Astrocyte of the cerebellum (primary cell): ENCODE data around the gene MGAT5B.
"Not testable (repeated sequence)": the region's sequence is repeated elsewhere in the genome, so short reads cannot be mapped to it uniquely, and the experiment has no call there.

Source experiments
- DNase-seq: peaks from one replicate; pipeline ENCODE4 v3.0.0-alpha.2; 2011; ENCODE audit warnings: low read depth
- H3K4me3 ChIP-seq: 2 replicates; pipeline ENCODE4 v1.5.1; 2011; ENCODE audit warnings: mild to moderate bottlenecking, low read depth, low read length, moderate library complexity
- in situ Hi-C: cut with HindIII; loops from 2 replicates; pipeline ENCODE4 v1.10.0; 2017; ENCODE audit warnings: low sequenced_read_pairs
- TF ChIP-seq, protein P1 (sequence below): IDR thresholded peaks from 2 replicates; pipeline ENCODE4 v1.5.1; 2012; ENCODE audit warnings: low read length, low read depth, moderate library complexity, mild to moderate bottlenecking; ENCODE audit errors: missing control alignments

The MGAT5B gene

DNA sequence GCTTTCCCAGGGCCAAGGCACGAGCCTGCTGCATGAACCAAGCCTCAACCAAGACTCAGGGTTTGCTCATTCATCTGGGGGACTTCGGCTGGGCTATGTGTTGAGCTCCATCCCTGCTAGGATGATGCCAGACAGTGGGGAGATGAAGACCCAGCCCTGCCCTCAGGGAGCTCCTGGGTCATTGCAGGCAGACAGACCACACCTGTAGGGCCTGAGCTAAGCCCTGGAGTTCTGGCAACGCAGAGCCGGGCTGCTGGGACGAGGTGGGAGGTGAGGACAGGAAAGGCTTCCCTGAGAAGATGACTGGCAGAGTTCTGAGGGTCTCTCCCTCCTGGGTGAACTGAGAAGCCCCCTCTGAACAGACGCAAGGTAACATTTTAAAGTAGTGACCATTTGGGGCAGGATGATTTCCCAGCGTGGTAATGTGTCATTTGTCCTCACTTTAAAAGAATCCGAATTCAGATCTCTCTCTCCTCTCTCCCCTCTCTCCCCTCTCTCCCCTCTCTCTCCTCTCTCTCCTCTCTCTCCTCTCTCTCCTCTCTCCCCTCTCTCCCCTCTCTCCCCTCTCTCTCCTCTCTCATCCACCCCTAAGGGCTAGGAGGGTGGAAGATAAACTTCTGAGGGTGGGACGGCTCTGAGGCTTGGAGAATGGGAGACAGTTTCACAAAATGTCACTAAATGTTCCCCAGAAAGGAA is 98.4 kb downstream of the MGAT5B start:
- H3K4me3 ChIP-seq: no peak overlapping the region
- DNase-seq: no peak
- TF ChIP-seq, protein P1, sequence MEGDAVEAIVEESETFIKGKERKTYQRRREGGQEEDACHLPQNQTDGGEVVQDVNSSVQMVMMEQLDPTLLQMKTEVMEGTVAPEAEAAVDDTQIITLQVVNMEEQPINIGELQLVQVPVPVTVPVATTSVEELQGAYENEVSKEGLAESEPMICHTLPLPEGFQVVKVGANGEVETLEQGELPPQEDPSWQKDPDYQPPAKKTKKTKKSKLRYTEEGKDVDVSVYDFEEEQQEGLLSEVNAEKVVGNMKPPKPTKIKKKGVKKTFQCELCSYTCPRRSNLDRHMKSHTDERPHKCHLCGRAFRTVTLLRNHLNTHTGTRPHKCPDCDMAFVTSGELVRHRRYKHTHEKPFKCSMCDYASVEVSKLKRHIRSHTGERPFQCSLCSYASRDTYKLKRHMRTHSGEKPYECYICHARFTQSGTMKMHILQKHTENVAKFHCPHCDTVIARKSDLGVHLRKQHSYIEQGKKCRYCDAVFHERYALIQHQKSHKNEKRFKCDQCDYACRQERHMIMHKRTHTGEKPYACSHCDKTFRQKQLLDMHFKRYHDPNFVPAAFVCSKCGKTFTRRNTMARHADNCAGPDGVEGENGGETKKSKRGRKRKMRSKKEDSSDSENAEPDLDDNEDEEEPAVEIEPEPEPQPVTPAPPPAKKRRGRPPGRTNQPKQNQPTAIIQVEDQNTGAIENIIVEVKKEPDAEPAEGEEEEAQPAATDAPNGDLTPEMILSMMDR: no peak
- in situ Hi-C loops: no loop called here

DNA sequence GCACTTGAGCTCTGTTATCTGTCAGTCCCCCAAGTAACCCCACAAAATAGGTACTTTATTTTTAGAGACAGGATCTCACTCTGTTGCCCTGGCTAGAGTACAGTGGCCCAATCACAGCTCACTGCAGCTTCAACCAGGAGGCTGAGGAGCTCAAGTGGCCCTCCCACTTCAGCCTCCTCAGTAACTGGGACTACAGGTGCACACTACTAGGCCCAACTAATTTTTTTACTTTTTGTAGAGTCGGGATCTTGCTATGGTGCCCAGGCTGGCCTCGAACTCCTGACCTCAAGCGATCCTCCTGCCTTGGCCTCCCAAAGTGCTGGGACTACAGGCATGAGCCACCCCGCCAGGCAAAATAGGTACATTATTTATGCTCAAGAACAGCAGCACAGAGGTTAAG is 99.6 kb downstream of the MGAT5B start:
- no peak overlapping the region for H3K4me3 ChIP-seq
- no peak for DNase-seq
- in situ Hi-C loops: no loop called here
- TF ChIP-seq, protein P1: no peak

DNA sequence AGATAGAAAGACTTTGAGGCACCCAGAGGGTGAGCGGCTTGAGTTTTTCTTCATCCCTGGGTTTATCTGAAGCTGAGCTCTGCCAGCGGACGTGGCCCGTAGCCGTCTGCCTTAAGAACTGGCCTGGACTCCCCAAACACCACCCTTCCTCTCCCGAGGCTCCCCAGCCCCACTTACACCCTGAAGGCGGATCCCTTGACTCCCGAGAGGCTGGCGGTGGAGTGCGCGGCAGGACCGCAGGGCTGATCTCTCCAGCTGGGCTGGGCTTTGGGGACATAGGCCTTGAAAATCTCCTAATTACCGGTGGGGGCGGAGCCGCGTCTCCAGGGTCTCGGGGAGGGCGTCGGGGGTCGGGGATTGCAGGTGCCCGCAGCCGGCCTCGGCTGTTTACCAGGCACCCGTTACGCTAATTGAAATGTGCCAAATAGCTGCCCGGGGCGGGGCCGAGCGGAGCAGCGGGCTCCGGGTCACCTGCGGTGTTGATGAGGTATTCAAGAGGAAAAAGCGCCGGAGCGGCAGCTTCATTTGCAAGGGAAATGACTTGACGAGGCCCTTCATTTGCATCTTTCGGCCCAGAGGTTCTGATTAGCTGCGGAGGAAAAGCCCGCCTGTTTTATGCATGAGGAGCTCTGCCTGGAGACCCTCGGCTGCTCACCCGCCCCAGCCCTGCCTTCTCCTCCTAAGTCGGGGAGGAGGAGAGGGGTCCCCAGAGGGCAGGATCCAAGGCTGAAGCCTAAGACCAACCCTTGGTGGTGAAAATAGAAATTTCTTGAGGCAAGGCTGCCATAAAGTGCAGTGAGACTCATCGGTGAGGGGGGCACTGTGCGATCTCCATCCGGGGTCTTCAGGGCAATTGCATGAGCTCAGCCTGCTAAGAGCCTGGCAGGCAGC is 100.7 kb downstream of the MGAT5B start:
- in situ Hi-C loops: no loop called here
- peak; percentile 6 for DNase-seq
- TF ChIP-seq, protein P1: no peak
- peak overlapping the region; percentile 27 for H3K4me3 ChIP-seq

DNA sequence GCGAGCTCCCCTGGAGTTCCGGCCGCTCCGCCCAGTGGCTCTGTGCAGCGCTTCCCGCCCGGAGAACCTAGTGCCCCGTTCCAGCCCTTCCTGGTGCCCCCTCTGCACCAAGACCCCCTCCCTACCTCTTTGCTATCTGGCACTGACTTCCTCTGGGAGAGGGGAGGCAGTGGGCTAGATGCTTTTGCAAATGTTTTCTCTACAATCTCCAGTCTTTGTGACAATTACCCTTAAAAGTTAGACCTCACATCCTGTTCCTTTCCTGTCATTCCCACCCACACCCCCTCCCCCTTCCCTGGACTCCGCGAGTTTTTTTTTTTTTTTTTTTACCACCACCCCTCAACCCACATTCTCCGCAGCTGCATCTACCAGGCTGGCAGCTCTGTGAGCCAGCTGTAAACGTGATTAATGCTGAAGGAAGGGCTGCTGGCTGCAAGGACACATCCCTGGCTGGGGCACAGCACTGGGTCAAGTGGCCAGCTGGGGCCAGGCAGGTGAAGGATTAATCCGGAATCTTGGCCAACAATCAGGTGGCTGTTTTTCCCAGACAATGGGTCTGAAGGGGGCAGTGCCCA is 101.5 kb downstream of the MGAT5B start:
- in situ Hi-C loops: no loop called here
- TF ChIP-seq, protein P1: no peak
- DNase-seq: no peak
- peak overlapping the region; percentile 27 for H3K4me3 ChIP-seq

DNA sequence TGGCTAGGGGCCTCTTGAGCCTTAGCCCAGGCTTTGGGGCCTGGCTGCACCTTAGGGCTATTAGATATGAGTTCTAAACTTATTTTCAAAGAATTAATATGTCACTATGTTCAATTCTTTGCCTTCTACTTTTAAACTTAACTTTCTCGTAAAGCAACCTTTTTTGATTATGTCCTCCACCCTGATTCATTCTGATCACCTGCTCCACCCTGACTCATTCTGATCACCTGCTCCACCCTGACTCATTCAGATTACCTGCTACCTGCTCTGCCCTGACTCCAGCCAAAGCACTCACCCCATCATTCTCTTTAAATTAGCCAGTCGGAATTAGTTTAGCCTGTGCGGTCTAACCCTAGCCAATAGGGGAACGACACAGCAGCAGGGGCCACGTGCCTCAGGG is 102.0 kb downstream of the MGAT5B start:
- DNase-seq, in situ Hi-C loops, H3K4me3 ChIP-seq: not testable (repeated sequence)

DNA sequence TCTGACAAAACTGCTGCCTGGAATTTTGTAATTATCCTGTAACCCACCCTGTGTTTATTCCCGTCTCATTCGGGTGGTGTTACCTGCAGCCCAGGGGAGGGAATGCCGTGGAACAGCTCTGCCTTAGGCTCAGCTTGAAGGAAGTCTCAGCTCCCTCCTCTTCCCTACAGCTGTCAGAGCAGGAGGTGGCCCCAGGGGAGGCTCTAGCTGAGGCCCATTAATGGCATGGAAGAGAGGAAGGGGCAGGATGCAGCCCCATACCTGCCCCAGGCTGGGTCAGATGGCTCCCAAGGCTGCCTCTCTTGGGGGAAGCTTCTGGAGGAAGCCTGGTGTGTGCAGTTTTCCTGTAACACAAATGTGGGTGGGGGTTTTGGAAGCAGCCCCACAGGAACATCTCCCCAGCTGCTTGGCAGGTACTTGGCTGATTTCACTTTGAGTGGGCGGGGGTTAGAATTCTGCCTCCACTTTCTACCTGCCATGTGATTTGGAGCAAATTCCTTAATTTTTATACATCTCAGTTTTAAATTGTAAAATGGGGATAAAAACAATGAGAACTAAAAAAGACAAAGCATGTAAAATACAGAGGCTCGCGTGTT is 103.9 kb downstream of the MGAT5B start:
- in situ Hi-C loops: no loop called here
- TF ChIP-seq, protein P1: no peak
- DNase-seq: no peak

DNA sequence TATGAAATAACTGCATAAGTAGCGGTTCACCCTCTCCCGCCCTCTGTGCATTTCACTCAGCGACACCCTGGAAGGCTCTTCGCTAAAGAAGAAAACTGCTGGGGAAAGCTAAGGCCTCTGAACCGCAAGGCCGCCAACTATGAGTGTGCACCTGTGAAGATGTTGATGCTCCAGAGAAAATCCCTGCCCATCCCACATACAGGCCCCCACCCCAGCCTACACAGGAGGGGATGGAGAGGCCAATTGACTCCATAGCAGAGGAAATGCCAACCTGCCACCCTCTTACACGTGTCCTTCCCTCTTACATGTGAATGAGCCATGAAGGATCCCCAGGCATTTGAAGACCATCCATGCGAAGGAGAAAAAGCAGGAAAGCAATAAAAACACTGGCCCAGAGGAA is 104.8 kb downstream of the MGAT5B start:
- no peak for DNase-seq
- in situ Hi-C loops: no loop called here
- no peak overlapping the region for H3K4me3 ChIP-seq
- TF ChIP-seq, protein P1: no peak

More for the DNA sequence above, 103.9 kb downstream of the MGAT5B start:
- H3K4me3 ChIP-seq: no peak overlapping the region
